ENCODE data around the gene ELOVL5. TPM values are rescaled to one million over a fixed set of nuclear protein-coding genes. Genes with fewer than 3 reads are reported as not detected.
A peak's percentile ranks its signal among the peaks of the same experiment; 100 is the strongest.

Gene ELOVL5
- total RNA-seq, 1 experiment from 2014 or later, result 12.4 TPM

DNA sequence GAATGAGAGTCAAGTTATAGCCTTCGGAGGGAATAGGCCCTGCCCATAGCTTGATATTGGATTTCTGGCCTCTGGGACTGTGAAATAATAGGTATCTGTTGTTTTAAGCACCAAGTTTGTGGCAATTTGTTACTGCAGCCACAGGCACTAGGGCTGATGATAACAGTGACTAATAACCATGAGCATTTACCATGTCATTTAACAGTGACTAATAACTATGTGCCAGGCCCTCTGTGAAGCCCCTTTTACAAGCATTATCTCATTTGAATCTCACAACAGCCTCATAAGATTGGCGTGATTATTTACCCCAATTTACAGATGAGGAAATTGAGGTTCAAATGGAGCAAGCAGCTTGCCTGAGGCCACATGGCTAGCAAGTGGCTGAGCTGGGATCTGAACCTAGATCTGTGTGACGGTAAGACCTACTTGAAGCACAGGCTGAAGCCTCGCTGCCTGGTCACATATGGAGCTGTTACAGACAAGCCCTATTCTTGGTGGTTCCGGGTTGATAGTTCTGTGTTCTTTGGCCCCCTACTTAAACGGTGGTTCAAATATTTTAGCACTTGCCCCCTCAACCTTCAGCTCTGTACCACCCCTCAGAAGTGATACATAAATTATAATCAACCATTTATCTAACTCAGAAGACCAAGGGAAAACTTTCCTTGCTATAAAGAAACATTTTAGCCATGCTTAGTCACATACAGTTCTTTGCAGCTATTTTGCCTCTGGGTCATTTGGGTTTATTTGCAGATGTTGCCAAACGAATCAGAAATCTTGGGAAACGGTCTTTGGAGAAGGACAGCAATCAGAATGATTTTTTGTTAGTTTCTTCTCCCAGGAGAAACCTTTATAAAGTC, 98.3 kb downstream of the ELOVL5 start:
- H3K9me3 ChIP-seq, result no peaks in the 10 kb centered on the region
- H3K27me3 ChIP-seq, result no peaks in the 10 kb centered on the region
- DNase-seq, result peak; percentile 4
- H3K4me3 ChIP-seq, result no peak overlapping the region
- no peaks in the 10 kb centered on the region for H3K36me3 ChIP-seq

DNA sequence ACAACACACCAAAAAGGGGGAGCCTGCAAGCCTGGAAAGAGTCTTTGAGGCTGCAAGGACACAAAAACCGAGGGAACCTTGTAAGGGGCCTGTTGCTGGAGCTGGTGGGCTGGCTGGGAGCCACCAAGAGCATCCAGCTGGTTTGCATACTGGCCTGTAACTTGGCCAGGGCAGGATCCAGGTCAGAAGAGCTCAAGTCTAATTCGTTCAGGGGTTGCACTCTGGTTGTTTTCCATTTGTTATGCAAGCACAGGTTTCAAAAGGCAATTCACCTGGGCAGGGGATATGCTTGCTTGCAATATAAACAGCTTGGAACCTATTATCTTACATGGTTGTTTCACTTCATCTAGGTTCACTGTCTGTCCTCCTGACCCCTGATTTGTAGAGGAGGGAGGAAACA, 101.8 kb downstream of the ELOVL5 start:
- Histone ChIP-seq H3K36me3 (no peaks in the 10 kb centered on the region), H3K27me3 (no peaks in the 10 kb centered on the region), H3K9me3 (no peaks in the 10 kb centered on the region), H3K4me3 (no peak overlapping the region)
- no peak for DNase-seq

DNA sequence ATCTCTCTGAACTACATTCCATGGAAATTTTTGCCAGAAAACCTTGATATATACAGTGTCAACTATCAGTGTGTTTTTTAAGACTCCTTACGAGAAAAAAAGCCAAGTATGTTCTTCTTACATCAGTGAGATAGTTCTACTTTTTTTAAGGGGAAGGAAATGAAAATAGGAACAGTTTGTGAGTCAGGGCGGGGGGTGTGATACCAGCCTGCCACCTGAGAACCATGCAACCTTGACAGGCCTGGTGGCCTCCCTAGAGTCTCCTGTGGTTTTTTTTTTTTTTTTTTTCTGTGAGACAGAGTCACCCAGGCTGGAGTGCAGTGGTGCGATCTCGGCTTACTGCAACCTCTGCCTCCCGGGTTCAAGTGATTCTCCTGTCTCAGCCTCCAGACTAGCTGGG, 103.8 kb downstream of the ELOVL5 start:
- Histone ChIP-seq H3K27me3 (no peaks in the 10 kb centered on the region), H3K36me3 (no peaks in the 10 kb centered on the region), H3K4me3 (no peak overlapping the region), H3K9me3 (no peaks in the 10 kb centered on the region)
- no peak for DNase-seq

DNA sequence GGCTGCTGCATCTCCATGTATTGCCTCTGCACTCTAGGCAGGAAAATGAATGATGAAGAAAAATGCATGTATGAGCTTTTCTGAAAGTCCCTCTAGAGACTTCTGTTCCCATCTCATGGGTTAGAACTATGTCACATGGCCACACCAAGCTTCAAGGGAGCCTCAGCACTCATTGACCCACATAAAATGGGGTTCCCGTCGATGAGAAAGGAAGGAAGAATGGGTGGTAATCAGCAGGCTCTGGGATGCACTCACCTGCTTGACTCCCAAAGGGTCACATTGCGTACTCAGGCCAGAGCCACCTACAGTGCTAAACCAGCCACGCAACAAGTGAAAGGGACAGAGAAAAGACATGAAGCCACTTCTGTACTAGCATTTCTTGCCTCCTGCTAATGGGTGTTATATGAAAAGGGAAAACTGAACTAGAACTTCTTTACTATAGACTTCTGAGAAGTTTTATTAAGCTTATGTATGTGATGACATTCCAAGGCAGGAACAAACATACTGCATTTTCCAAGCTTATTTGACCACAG, 104.3 kb downstream of the ELOVL5 start:
- no peaks in the 10 kb centered on the region for H3K36me3 ChIP-seq
- no peaks in the 10 kb centered on the region for H3K9me3 ChIP-seq
- H3K4me3 ChIP-seq, result no peak overlapping the region
- H3K27me3 ChIP-seq, result no peaks in the 10 kb centered on the region
- DNase-seq, result no peak

DNA sequence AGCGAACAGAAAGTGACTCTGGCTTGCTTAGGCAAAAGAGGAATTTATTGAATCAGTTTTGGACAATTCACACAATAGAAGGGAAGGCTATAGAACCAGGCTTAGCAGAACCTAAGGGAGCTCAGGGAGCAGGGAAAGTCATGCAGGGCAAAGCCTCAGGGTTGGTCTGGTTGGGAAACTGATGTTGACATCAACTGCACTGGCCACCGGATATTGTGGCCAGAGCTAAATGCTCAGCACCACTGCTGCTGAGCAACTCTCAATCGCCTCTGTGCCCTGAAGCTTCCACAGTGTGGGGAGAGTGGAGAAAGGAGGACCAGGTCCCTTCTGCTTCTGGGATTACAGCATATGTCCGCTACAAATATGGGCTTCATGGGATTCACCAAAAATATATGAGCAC, 106.8 kb downstream of the ELOVL5 start:
- Histone ChIP-seq H3K4me3 (no peak overlapping the region), H3K27me3 (no peaks in the 10 kb centered on the region), H3K9me3 (no peaks in the 10 kb centered on the region), H3K36me3 (no peaks in the 10 kb centered on the region)
- DNase-seq, result no peak

DNA sequence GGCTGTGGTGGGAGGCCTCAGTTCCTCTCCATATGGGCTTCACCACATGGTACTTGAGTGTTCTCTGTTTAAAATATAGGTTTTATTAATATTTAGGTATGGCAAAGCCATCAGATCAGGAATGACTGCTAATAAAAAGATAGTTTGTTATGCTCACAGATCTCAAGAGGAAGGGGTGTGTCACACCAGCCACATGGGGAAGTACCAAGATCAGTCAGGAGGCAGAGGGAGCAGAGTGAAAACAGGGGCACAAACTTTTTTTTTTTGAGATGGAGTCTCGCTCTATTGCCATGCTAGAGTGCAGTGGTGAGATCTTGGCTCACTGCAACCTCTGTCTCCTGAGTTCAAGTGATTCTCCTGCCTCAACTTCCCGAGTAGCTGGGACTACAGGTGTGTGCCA, 108.0 kb downstream of the ELOVL5 start:
- Histone ChIP-seq H3K4me3 (no peak overlapping the region), H3K9me3 (no peaks in the 10 kb centered on the region), H3K36me3 (no peaks in the 10 kb centered on the region), H3K27me3 (no peaks in the 10 kb centered on the region)
- no peak for DNase-seq

DNA sequence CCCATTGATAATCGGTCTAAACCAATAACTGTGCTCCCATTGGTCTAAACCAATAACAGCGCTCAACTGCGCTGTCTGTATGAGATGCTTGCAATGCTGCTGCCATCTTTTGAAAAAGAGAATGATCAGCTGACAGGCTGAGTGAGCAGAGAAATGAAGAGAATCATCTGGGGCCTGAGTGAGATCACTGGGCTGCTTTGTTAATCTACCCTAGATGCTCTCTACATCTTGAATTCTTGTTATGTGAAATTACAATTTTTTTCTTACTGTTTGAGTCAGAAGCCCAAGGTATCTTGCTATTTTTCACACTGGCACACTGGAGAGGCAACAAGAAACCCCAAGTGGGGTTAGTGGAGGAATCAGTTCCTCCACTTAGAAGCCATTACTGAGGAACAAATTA, 108.6 kb downstream of the ELOVL5 start:
- no peaks in the 10 kb centered on the region for H3K27me3 ChIP-seq
- H3K36me3 ChIP-seq, result no peaks in the 10 kb centered on the region
- H3K4me3 ChIP-seq, result no peak overlapping the region
- no peaks in the 10 kb centered on the region for H3K9me3 ChIP-seq
- DNase-seq, result no peak

DNA sequence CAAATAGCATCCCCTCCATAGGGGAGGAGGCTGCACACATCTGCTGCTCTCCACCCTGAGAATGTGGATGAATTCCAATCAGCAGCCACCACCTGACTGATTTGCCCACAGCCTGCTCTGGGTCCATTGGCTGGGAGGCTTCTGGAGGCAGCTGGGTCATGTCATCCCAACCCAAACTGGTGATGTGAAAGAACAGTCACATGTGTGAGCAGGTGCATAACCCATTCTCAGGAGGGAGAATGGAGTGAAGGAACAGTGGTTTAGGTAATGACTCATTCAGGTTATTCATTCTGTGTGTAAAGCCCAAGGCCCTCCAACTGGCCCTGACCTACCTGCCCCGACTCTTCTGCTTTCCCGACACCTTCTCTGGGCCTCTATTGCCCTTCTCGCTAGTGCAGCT, 109.2 kb downstream of the ELOVL5 start:
- H3K9me3 ChIP-seq, result no peaks in the 10 kb centered on the region
- H3K4me3 ChIP-seq, result no peak overlapping the region
- DNase-seq, result no peak
- no peaks in the 10 kb centered on the region for H3K27me3 ChIP-seq
- H3K36me3 ChIP-seq, result no peaks in the 10 kb centered on the region

DNA sequence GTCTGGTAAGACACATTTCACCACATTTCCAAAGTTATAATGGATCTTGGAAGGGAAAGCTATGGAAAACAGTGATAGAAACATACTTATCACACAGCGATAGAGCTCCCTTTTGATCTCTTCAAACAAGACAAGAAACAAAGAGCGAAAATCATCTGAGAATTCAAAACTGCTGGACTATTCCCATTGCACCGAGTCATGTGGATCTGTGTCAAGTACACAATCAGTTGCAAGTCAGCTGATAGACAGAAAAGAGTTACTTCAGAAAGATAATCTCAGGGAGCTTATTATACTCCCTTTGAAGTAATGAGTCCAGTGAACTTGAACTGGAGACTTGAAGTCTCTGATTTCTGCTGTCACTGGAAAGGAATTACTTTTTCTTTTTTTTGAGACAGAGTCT, 110.4 kb downstream of the ELOVL5 start:
- Histone ChIP-seq H3K27me3 (no peaks in the 10 kb centered on the region), H3K9me3 (no peaks in the 10 kb centered on the region), H3K36me3 (no peaks in the 10 kb centered on the region), H3K4me3 (no peak overlapping the region)
- no peak for DNase-seq

DNA sequence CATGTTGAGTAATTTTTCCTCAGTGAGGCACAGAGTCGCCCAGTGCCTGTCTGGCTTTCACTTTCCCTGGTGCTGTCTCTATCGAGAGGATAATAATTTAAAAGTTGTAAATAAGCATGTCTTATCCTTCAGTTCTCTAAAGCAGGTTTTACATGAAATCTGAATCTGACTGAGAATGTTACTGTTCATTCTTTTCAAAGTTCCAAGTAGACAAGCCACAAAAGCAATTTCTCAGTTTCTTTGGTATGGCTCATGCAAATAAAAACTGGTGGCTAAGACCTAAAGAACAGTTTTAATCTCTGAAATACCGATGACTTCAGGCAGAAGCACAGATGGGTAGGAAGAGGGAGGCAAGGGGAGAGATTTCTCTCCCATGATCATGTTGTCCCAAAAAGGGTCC, 112.5 kb downstream of the ELOVL5 start:
- no peak overlapping the region for H3K4me3 ChIP-seq
- no peaks in the 10 kb centered on the region for H3K27me3 ChIP-seq
- H3K36me3 ChIP-seq, result no peaks in the 10 kb centered on the region
- DNase-seq, result no peak
- H3K9me3 ChIP-seq, result no peaks in the 10 kb centered on the region

DNA sequence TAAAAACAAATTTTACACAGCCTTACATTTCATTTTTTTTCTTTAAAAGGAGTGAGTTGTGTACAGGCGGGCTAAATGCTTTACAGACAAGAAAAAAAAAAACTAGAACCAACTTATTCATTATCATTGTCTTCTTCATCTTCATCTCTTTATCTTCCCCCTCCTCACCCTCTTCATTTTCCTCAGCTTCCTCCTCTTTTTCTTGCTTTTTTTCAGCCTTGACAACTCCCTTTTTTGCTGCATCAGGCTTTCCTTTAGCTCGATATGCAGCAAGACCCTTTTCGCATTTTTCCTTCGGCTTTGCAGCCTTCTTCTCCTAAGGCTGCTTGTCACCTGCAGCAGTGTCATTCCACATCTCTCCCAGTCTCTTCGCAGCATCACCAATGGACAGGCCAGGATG, 113.2 kb downstream of the ELOVL5 start:
- Histone ChIP-seq H3K36me3 (no peaks in the 10 kb centered on the region), H3K27me3 (no peaks in the 10 kb centered on the region), H3K4me3 (no peak overlapping the region), H3K9me3 (no peaks in the 10 kb centered on the region)
- DNase-seq, result no peak

DNA sequence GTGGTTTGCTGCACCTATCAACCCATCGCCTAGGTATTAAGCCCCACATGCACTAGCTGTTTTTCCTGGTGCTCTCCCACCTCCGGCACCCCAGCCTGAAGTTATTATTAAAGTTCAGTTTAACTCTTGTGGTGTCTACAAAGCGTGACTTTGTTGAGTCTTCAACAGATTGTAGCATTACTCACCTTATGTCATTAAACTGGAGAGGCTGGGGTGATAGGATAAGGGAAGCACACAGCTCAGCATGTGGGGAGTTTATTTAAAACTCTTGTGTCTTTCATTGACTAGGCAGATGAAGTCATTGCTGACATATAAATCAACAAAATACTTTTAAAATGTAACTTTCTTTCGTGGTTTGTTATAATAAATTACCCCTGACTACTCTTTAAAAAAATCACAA, 115.4 kb downstream of the ELOVL5 start:
- no peaks in the 10 kb centered on the region for H3K36me3 ChIP-seq
- H3K4me3 ChIP-seq, result no peak overlapping the region
- H3K27me3 ChIP-seq, result no peaks in the 10 kb centered on the region
- no peaks in the 10 kb centered on the region for H3K9me3 ChIP-seq
- DNase-seq, result peak; percentile 20

DNA sequence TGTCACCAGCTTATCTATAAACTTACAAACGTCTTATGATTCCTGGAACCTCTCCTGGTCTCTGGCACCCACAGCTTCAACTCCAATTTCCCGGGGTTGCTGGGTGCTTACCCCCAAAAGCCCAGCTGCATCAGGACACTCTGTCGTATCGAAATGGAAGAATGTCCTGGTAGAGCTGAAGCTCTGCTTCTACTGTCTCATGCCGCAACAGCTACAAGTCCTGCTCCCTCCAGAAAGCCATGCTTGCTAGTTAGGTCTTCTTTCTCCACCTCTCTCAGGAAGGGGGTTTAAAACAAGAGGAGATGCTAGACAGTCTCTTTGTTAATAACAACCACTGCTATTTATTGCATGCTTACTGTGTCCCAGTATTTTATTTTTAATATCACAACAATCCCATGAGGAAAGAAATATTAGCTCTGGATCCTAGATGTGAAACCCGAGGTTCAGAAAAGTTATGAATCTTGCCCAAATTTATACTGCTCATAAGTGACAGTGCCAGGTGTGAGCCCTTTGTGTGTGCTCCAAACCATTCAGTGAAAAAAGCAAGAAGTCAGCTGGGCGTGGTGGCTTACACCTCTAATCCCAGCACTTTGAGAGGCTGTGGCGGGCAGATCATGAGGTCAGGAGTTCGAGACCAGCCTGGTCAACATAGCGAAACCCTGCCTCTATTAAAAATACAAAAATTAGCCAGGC, 117.8 kb downstream of the ELOVL5 start:
- Histone ChIP-seq H3K9me3 (no peaks in the 10 kb centered on the region), H3K4me3 (no peak overlapping the region), H3K27me3 (no peaks in the 10 kb centered on the region), H3K36me3 (no peaks in the 10 kb centered on the region)
- DNase-seq, result no peak

DNA sequence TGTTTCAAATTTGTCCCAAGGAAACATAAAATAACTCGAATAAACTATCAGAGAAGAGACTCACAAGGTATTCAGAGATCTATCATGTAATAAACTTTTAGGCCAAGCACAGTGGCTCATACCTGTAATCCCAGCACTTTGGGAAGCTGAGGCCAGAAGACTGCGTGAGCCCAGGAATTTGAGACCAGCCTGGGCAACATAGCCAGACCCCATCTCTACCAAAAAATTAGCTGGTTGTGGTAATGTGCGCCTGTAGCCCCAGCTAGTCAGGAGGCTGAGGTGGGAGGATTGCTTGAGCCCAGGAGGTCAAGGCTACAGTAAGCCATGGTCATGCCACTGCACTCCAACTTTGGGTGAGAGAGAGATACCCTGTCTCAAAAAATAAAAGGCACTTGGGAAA, 120.9 kb downstream of the ELOVL5 start:
- H3K27me3 ChIP-seq, result no peaks in the 10 kb centered on the region
- no peak for DNase-seq
- no peaks in the 10 kb centered on the region for H3K9me3 ChIP-seq
- H3K4me3 ChIP-seq, result no peak overlapping the region
- no peaks in the 10 kb centered on the region for H3K36me3 ChIP-seq

DNA sequence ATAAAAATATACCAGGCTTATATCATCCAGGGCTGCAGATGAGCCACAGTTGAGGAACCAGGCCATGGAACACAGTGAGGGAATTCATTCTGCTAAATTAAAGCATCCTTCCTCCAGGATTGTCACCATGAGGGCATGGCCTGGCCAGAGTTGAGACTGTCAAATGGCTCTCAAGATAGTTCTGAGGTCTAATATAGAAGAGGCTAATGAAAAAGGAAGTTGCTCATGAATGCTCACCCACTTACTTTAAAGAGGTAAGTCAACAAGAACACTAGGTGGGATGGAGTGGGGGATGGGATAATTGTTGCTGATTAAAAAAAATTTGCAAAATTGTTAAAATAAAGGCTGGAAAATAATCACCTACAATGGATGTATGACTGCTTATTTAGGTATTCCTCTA, 128.1 kb downstream of the ELOVL5 start:
- no peaks in the 10 kb centered on the region for H3K36me3 ChIP-seq
- no peak overlapping the region for H3K4me3 ChIP-seq
- no peaks in the 10 kb centered on the region for H3K27me3 ChIP-seq
- DNase-seq, result no peak
- H3K9me3 ChIP-seq, result no peaks in the 10 kb centered on the region

All from MG63 (cell line).